A549 (cell line): ENCODE results near the gene GORASP2. TPM values are rescaled to one million over a fixed set of nuclear protein-coding genes. Genes with fewer than 3 reads are reported as not detected.

ENCODE experiments used
- ATAC-seq, 2 experiments: fragments of 200-7000 bp in 1 of 2; fragments of >200 bp in 1 of 2; cut with Nextera tagmentation in 1 of 2; cut with Tn5 transposase in 1 of 2; 3 replicates each; pipeline versions ENCODE4 v1.8.0 to v1.9.1; 2018 to 2020; ENCODE audit warnings: mild to moderate bottlenecking in 1 of 2, moderate library complexity in 1 of 2
- CTCF ChIA-PET: fragments of 300-600 bp; sonication (Branson Sonifier 250); formaldehyde crosslinking; extraction: SDS; loops from one replicate; lab custom pipeline; 2021; ENCODE audit warnings: antibody characterized with exemption, inconsistent platforms; lab: Yijun Ruan, JAX
- POLR2A ChIA-PET: fragments of 350-600 bp; formaldehyde crosslinking; extraction: SDS; loops from one replicate; lab custom pipeline; 2021; ENCODE audit warnings: antibody characterized with exemption, inconsistent platforms; lab: Yijun Ruan, JAX
- DNase-seq, 2 experiments: peaks; one replicate each; pipeline versions ENCODE4 v3.0.0 to v3.0.0-alpha.2; 2011 to 2016; ENCODE audit warnings: low read depth in 1 of 2, low spot score in 1 of 2
- FAIRE-seq: peaks from 2 replicates; lab custom pipeline; 2011; peaks lifted over from hg19 to GRCh38; lab: Jason Lieb, UNC
- H3K27ac ChIP-seq, 2 experiments: fragments of >200 bp; sonication (Bioruptor Twin); formaldehyde crosslinking; 3 replicates each; pipeline ENCODE4 v1.5.1; 2016 to 2017
- H3K4me1 ChIP-seq: fragments of >200 bp; sonication (Bioruptor Twin); formaldehyde crosslinking; 3 replicates; pipeline ENCODE4 v1.6.1; 2016
- H3K4me2 ChIP-seq: fragments of >200 bp; sonication (Bioruptor Twin); formaldehyde crosslinking; 3 replicates; pipeline ENCODE4 v1.6.1; 2016
- H3K4me3 ChIP-seq: fragments of >200 bp; sonication (Bioruptor Twin); formaldehyde crosslinking; 3 replicates; pipeline ENCODE4 v1.5.1; 2016
- H3K9me3 ChIP-seq: fragments of >200 bp; sonication (Bioruptor Twin); formaldehyde crosslinking; 3 replicates; pipeline ENCODE4 v1.6.1; 2016
- CBX2 ChIP-seq: fragments of 200-600 bp; sonication (generic); IDR thresholded peaks from 2 replicates; pipeline ENCODE4 v1.6.1; 2016; ENCODE audit warnings: low read depth, mild to moderate bottlenecking, borderline replicate concordance
- CBX8 ChIP-seq: fragments of 200-600 bp; sonication (generic); IDR thresholded peaks from 2 replicates; pipeline ENCODE4 v1.6.1; 2016
- CHD2 ChIP-seq: fragments of 150-350 bp; IDR thresholded peaks from 2 replicates; pipeline ENCODE4 v1.6.1; 2014; ENCODE audit warnings: low read length; ENCODE audit not compliant: partially characterized antibody
- CHD4 ChIP-seq: fragments of 200-600 bp; sonication (generic); IDR thresholded peaks from 2 replicates; pipeline ENCODE4 v1.6.1; 2016; ENCODE audit warnings: antibody characterized with exemption, mild to moderate bottlenecking, borderline replicate concordance
- EHMT2 ChIP-seq: fragments of 200-600 bp; sonication (generic); IDR thresholded peaks from 2 replicates; pipeline ENCODE4 v1.6.1; 2016; ENCODE audit warnings: antibody characterized with exemption, low read depth, mild to moderate bottlenecking, moderate library complexity
- EP300 ChIP-seq, 2 experiments: fragments of >200 bp; sonication (Bioruptor Twin); formaldehyde crosslinking; IDR thresholded peaks; 2 replicates in 1 of 2; 3 replicates in 1 of 2; pipeline ENCODE4 v1.6.1; 2016 to 2017
- FOSB ChIP-seq: fragments of 250-450 bp; sonication (Bioruptor Pico); IDR thresholded peaks from 2 replicates; pipeline ENCODE4 v1.5.0; 2020; ENCODE audit warnings: mild to moderate bottlenecking, moderate library complexity
- FOSL2 ChIP-seq, 2 experiments: fragments of 450-650 bp in 1 of 2; fragments of >200 bp in 1 of 2; sonication (Bioruptor Twin) in 1 of 2; formaldehyde crosslinking; IDR thresholded peaks; 2 replicates each; pipeline versions ENCODE4 v1.5.0 to v1.6.1; 2016 to 2020; ENCODE audit warnings: mild to moderate bottlenecking in 1 of 2, moderate library complexity in 1 of 2
- FOXS1 ChIP-seq: fragments of 250-450 bp; sonication (Bioruptor Pico); IDR thresholded peaks from 2 replicates; pipeline ENCODE4 v1.5.0; 2020; ENCODE audit warnings: mild to moderate bottlenecking, moderate library complexity
- GATA3 ChIP-seq: IDR thresholded peaks from 2 replicates; pipeline ENCODE4 v1.6.1; 2012; ENCODE audit warnings: borderline replicate concordance
- HOXA7 ChIP-seq: fragments of 250-450 bp; sonication (Bioruptor Pico); IDR thresholded peaks from 2 replicates; pipeline ENCODE4 v1.5.0; 2020; ENCODE audit warnings: mild to moderate bottlenecking, moderate library complexity
- HOXB5 ChIP-seq: fragments of 250-450 bp; sonication (Bioruptor Pico); IDR thresholded peaks from 2 replicates; pipeline ENCODE4 v1.5.0; 2020; ENCODE audit warnings: mild to moderate bottlenecking, moderate library complexity
- JUN ChIP-seq, 2 experiments: fragments of >200 bp; sonication (Bioruptor Twin); formaldehyde crosslinking; IDR thresholded peaks; 2 replicates in 1 of 2; 3 replicates in 1 of 2; pipeline ENCODE4 v1.6.1; 2016 to 2017
- MAZ ChIP-seq: fragments of 150-350 bp; IDR thresholded peaks from 2 replicates; pipeline ENCODE4 v1.6.1; 2014; ENCODE audit warnings: antibody characterized with exemption, low read depth, low read length, borderline replicate concordance
- NFE2L2 ChIP-seq: fragments of 150-350 bp; conservative IDR thresholded peaks from 2 replicates; pipeline ENCODE4 v1.6.1; 2014; ENCODE audit warnings: low read length
- NPAS2 ChIP-seq: fragments of 250-450 bp; sonication (Bioruptor Pico); IDR thresholded peaks from 2 replicates; pipeline ENCODE4 v1.8.0; 2022; ENCODE audit warnings: mild to moderate bottlenecking, moderate library complexity, borderline replicate concordance
- PHF8 ChIP-seq: fragments of 200-600 bp; sonication (generic); IDR thresholded peaks from 2 replicates; pipeline ENCODE4 v1.6.1; 2016; ENCODE audit warnings: low read depth, mild to moderate bottlenecking, antibody characterized with exemption, moderate library complexity, borderline replicate concordance
- RCOR1 ChIP-seq: fragments of 150-350 bp; IDR thresholded peaks from 2 replicates; pipeline ENCODE4 v1.6.1; 2014; ENCODE audit warnings: antibody characterized with exemption, low read length, low read depth
- RFX5 ChIP-seq: fragments of 450-650 bp; IDR thresholded peaks from 2 replicates; pipeline ENCODE4 v1.7.1; 2014; ENCODE audit warnings: antibody characterized with exemption, mild to moderate bottlenecking, moderate library complexity
- RNF2 ChIP-seq: fragments of 200-600 bp; sonication (generic); IDR thresholded peaks from 2 replicates; pipeline ENCODE4 v1.6.1; 2016; ENCODE audit warnings: low read depth, mild to moderate bottlenecking, antibody characterized with exemption, moderate library complexity, borderline replicate concordance
- SMC3 ChIP-seq: fragments of >200 bp; sonication (Bioruptor Twin); formaldehyde crosslinking; IDR thresholded peaks from 3 replicates; pipeline ENCODE4 v1.6.1; 2018; ENCODE audit warnings: inconsistent platforms
- SREBF2 ChIP-seq: fragments of 450-650 bp; IDR thresholded peaks from 2 replicates; pipeline ENCODE4 v1.6.1; 2014; ENCODE audit warnings: mild to moderate bottlenecking, moderate library complexity
- TP53 ChIP-seq: fragments of 250-450 bp; sonication (Bioruptor Pico); IDR thresholded peaks from 2 replicates; pipeline ENCODE4 v1.5.0; 2021; ENCODE audit warnings: mild to moderate bottlenecking, moderate library complexity
- WGBS: methylation state at CpG from one replicate; pipeline ENCODE4 v1.1.6; 2017; ENCODE audit errors: missing lambda C conversion rate; 5-methylcytosine and 5-hydroxymethylcytosine counted together
- polyA plus RNA-seq, 4 experiments: library from polyadenylated mRNA; depleted of rRNA in 3 of 4; stranded (reverse); fragments of >200 nt; fragmentation: RNase III in 1 of 4; extraction: RNeasy Plus Mini Kit Qiagen cat#74134 plus additional on column Dnase treatment in 1 of 4; gene quantifications; 2 replicates in 3 of 4; 3 replicates in 1 of 4; pipeline ENCODE4 v1.2.3, GENCODE V29; 2011 to 2017
- TF ChIP-seq, protein P1 (sequence below): fragments of >200 bp; sonication (Bioruptor Twin); formaldehyde crosslinking; IDR thresholded peaks from 3 replicates; pipeline ENCODE4 v1.5.1; 2016
- TF ChIP-seq, protein P2 (sequence below): fragments of 150-350 bp; IDR thresholded peaks from 2 replicates; pipeline ENCODE4 v1.6.1; 2014; ENCODE audit warnings: low read depth, mild to moderate bottlenecking, low read length
- TF ChIP-seq, protein P3 (sequence below): fragments of >200 bp; sonication (Bioruptor Twin); formaldehyde crosslinking; IDR thresholded peaks from 3 replicates; pipeline ENCODE4 v1.6.1; 2016

Gene GORASP2
- polyA plus RNA-seq, 2 of the 4 experiments (the other 2 are of a cell fraction), result 90.5 to 179 TPM

GRCh38 chr2:170967553-170967952 is 38.5 kb downstream of the GORASP2 start:
- WGBS, result 91% methylated on average over 5 of the region's 5 CpGs
- ChIA-PET POLR2A (no interaction called here), CTCF (interaction anchor here (0.6 to 2.4 kb wide), 2 partner anchors 11 to 743 kb away, joined by 3 to 13 read pairs; no protein-coding TSS in a partner anchor)
- TF ChIP-seq CHD2 (no peak), RCOR1 (no peak), PHF8 (no peak), RFX5 (no peak), NFE2L2 (no peak), CBX8 (no peak), FOXS1 (no peak), CHD4 (no peak), RNF2 (no peak), JUN (IDR thresholded peaks at IDR 0.05) (no peak)
- FAIRE-seq, result no peak
- Histone ChIP-seq H3K9me3 (no peaks in the 10 kb centered on the region), H3K4me2 (no peak overlapping the region), H3K27ac (no peak overlapping the region), H3K4me1 (no peaks in the 10 kb centered on the region), H3K4me3 (no peak overlapping the region)
- DNase-seq, result no peak
- no peak for ATAC-seq

DNA sequence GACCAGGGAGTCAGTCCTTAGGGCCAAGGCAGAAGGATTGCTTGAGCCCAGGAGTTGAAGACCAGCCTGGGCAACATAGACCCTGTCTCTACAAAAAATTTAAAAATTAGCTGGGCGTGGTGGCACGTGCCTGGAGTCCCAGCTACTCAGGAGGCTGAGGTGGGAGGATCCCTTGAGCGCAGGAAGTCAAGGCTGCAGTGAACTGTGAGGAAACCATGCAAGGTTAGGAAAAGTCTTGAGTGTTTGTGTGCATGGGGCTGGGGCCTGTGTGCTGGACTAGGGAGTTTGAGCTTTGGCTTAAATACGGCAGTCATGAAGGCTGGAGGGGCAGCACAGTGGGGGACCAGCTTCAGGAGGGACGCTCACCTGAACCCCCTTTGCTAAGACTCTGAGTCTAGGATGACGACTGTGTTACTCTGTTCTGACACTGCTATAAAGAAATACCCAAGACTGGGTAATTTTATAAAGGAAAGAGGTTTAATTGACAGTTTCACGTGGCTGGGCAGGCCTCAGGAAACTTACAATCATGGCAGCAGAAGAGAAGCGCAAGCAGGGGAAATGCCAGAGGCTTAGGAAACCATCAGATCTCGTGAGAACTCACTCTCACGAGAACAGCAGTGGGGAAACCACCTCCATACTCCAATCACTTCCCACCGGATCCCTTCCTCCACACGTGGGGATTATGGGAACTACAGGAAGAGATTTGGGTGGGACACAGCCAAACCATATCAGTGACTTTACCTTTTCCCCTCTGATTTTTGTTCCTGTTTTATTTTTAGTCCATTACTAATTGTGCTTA is 39.4 kb downstream of the GORASP2 start:
- WGBS, result 88% methylated on average over 12 of the region's 12 CpGs
- DNase-seq (no peak), ATAC-seq (no peak), FAIRE-seq (no peak)
- Histone ChIP-seq H3K27ac (no peak overlapping the region), H3K4me2 (no peak overlapping the region), H3K4me1 (0 out of 3 replicates have a peak, but pooled peaks cover 3% of the 10 kb centered on the region), H3K4me3 (no peak overlapping the region), H3K9me3 (no peaks in the 10 kb centered on the region)
- TF ChIP-seq, protein P1, sequence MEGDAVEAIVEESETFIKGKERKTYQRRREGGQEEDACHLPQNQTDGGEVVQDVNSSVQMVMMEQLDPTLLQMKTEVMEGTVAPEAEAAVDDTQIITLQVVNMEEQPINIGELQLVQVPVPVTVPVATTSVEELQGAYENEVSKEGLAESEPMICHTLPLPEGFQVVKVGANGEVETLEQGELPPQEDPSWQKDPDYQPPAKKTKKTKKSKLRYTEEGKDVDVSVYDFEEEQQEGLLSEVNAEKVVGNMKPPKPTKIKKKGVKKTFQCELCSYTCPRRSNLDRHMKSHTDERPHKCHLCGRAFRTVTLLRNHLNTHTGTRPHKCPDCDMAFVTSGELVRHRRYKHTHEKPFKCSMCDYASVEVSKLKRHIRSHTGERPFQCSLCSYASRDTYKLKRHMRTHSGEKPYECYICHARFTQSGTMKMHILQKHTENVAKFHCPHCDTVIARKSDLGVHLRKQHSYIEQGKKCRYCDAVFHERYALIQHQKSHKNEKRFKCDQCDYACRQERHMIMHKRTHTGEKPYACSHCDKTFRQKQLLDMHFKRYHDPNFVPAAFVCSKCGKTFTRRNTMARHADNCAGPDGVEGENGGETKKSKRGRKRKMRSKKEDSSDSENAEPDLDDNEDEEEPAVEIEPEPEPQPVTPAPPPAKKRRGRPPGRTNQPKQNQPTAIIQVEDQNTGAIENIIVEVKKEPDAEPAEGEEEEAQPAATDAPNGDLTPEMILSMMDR, result no peak
- TF ChIP-seq FOSB (no peak), RFX5 (no peak), GATA3 (no peak), EHMT2 (no peak), CBX2 (no peak), SMC3 (no peak), HOXA7 (CRISPR knock-in tag) (no peak), NPAS2 (CRISPR knock-in tag) (no peak), SREBF2 (no peak), RNF2 (no peak), RCOR1 (no peak), MAZ (no peak), EP300 (IDR thresholded peaks at IDR 0.05) (no peak), CHD2 (no peak), TP53 (CRISPR knock-in tag) (no peak), FOSL2 (IDR thresholded peaks at IDR 0.05) (no peak), FOSL2 (CRISPR knock-in tag; IDR thresholded peaks at IDR 0.05) (no peak), HOXB5 (CRISPR knock-in tag) (no peak)
- TF ChIP-seq, protein P2, sequence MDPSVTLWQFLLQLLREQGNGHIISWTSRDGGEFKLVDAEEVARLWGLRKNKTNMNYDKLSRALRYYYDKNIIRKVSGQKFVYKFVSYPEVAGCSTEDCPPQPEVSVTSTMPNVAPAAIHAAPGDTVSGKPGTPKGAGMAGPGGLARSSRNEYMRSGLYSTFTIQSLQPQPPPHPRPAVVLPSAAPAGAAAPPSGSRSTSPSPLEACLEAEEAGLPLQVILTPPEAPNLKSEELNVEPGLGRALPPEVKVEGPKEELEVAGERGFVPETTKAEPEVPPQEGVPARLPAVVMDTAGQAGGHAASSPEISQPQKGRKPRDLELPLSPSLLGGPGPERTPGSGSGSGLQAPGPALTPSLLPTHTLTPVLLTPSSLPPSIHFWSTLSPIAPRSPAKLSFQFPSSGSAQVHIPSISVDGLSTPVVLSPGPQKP, result no peak
- TF ChIP-seq, protein P3, sequence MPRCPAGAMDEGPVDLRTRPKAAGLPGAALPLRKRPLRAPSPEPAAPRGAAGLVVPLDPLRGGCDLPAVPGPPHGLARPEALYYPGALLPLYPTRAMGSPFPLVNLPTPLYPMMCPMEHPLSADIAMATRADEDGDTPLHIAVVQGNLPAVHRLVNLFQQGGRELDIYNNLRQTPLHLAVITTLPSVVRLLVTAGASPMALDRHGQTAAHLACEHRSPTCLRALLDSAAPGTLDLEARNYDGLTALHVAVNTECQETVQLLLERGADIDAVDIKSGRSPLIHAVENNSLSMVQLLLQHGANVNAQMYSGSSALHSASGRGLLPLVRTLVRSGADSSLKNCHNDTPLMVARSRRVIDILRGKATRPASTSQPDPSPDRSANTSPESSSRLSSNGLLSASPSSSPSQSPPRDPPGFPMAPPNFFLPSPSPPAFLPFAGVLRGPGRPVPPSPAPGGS, result no peak
- ChIA-PET POLR2A (interaction anchor here (1.2 kb wide), 1 partner anchor 466 kb away, joined by 3 read pairs; the partner anchor contains the start of genes DCAF17 and METTL8), CTCF (interaction anchor here (1.0 to 2.4 kb wide), 3 partner anchors 12 to 466 kb away, joined by 3 to 13 read pairs (median 3); partner anchors contain the start of genes DCAF17 and METTL8)
